GM21737 (cell line): Measurements from ENCODE around the gene TBC1D12.

ENCODE experiments used
- ATAC-seq: cut with Tn5 transposase; IDR thresholded peaks from one replicate; pipeline ENCODE4 v1.9.1; 2021; ENCODE audit warnings: mild to moderate bottlenecking, moderate library complexity; ENCODE audit not compliant: unreplicated experiment

Gene TBC1D12

GRCh38 chr10:94405406-94405805, 3.1 kb downstream of the TBC1D12 start:
- ATAC-seq = no peak

- no peak for ATAC-seq
These were observed 5.3 kb downstream of the TBC1D12 start for GRCh38 chr10:94407668-94408067.

GRCh38 chr10:94409021-94409657, 6.8 kb downstream of the TBC1D12 start:
- ATAC-seq = no peak

GRCh38 chr10:94411304-94411703, 9.0 kb downstream of the TBC1D12 start:
- no peak for ATAC-seq

GRCh38 chr10:94412449-94412848, 10.1 kb downstream of the TBC1D12 start:
- no peak for ATAC-seq

- no peak for ATAC-seq
These were observed 11.0 kb downstream of the TBC1D12 start for GRCh38 chr10:94413361-94413760.

GRCh38 chr10:94416896-94417295, 14.6 kb downstream of the TBC1D12 start:
- no peak for ATAC-seq

- no peak for ATAC-seq
These were observed 15.0 kb downstream of the TBC1D12 start for GRCh38 chr10:94417321-94417720.

- ATAC-seq = no peak
These were observed 18.2 kb downstream of the TBC1D12 start for GRCh38 chr10:94420516-94420915.

GRCh38 chr10:94420998-94421528, 18.7 kb downstream of the TBC1D12 start:
- ATAC-seq = no peak

- no peak for ATAC-seq
These were observed 21.3 kb downstream of the TBC1D12 start for GRCh38 chr10:94423627-94424026.

- no peak for ATAC-seq
These were observed 22.5 kb downstream of the TBC1D12 start for GRCh38 chr10:94424714-94425337.

GRCh38 chr10:94425942-94426341, 23.6 kb downstream of the TBC1D12 start:
- ATAC-seq = no peak

GRCh38 chr10:94427166-94427565, 24.8 kb downstream of the TBC1D12 start:
- no peak for ATAC-seq

GRCh38 chr10:94428766-94429707, 26.7 kb downstream of the TBC1D12 start:
- ATAC-seq = no peak

GRCh38 chr10:94430701-94431100, 28.4 kb downstream of the TBC1D12 start:
- ATAC-seq = no peak

GRCh38 chr10:94432443-94432842, 30.1 kb downstream of the TBC1D12 start:
- no peak for ATAC-seq

- no peak for ATAC-seq
These were observed 37.0 kb downstream of the TBC1D12 start for GRCh38 chr10:94439275-94439861.

GRCh38 chr10:94440096-94440495, 37.8 kb downstream of the TBC1D12 start:
- ATAC-seq = no peak

- no peak for ATAC-seq
These were observed 40.7 kb downstream of the TBC1D12 start for GRCh38 chr10:94443047-94443446.

GRCh38 chr10:94443549-94443948, 41.2 kb downstream of the TBC1D12 start:
- no peak for ATAC-seq
